ENCODE measurements around the gene GRID2.

The GRID2 gene

DNA sequence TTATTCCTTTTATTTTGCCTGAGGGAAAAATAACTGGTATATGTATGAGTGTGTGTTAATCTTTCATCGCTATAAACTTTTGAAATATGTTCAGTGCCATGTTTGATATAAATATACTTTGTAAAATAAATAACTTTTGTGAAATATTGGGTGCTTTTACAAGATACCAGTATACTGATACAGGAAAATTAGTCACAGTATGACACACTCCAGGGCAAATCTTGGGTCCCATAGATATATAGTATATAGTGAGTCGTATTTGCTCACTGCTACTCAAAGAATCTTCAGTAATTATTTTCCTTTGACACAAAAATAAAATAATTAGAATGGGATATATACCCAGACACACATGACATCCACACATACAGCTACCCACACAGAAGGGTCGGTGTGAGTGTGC is 472.3 kb downstream of the GRID2 start:
- DNase-seq = no peak

DNA sequence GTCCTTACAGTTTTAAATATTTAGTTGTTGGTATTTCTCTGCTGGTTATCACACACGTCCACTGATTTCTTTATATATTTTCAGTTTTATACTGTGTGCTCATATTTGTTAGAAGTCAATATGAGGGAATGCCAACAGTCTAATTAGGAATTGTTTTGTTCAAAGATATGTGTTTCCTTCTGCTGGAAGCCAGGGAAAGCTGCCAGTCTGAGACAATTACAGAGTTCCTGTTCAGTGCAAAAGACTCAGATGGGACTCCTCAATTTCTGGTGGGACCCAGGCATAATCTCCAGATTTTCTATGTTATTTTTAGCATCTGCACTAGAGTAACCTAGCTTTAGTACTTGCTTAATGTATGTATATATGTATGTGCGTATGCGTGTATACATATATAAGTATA is 486.0 kb downstream of the GRID2 start:
- DNase-seq = no peak

DNA sequence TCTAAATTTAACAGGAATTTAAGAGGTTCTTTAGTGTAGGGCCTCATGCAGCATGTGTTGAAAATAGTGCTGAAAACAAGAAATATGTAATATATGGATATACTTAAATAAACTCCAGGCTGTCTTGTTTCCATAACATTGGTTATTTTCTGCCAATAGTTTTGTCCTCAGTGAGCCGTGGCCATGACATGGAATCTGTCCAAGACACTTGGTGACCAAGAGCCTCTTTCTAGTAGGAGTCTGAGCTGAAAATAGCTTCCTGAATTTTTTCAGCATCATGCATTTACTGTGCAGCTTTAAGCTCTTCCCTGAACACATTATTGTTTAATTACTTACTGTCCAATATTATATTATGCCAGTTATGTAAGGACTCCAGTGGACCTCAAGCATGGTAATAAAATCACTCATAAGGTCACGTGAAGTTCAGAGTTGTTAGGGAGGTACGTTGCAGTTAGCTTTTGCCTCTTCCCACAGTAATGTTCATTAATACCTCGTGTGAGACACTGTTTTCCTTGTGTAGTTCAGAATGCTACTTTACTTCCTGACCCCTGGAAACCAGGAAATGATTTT is 488.2 kb downstream of the GRID2 start:
- DNase-seq = no peak

DNA sequence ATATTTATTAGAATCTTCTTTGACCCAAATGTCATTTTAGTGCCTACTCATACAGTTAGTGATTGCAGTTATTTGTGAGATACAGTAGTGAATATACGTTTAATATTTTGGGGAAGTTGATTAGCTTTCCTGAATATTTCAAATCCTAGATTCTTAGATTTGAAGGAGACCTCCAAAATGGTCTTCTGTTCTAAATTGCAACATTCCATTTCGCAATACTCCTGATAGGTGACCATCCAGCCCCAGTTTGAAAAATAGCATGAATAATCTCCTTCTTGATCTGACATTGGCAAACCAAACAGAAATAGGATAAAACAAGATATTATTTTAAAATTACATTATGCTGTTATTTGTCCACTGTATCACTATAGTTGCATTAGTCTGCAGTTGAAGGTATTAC is 505.6 kb downstream of the GRID2 start:
- no peak for DNase-seq

DNA sequence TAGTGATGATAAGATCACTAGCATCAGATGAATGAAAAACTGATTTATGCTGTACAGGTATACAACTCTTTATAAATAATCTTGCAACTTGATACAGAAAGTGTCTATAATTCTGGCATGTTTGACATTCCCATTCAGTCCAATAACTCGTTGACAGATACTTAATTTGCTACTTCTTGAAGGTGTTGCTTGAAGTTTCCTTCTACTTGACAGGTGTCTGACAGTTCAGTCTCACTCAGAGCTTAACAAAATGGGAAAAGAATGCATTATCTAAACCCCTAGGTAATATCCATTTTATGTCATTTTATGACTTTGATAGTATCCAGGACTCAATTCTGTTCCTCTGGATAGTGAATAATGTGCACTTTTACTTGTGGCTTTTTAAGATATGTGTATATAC is 508.9 kb downstream of the GRID2 start:
- DNase-seq = no peak

DNA sequence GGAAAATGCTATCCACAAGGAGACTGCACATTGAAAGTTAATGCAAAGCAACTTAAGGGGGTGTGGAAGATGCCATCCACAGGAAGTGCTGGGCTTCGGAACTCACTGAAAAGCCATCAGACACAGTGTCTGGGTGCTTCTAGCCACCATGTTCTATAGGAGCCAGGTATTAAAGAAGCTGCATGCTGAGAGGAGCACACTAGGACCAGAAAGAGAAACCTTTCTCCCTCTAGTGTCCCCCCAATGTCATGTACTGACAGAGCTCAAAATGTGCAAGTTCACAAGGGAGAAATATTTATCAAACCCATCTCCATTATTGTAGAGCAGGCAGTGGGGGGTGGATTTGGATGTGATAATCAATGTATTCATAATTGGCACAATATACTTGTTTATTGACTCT is 510.9 kb downstream of the GRID2 start:
- no peak for DNase-seq

DNA sequence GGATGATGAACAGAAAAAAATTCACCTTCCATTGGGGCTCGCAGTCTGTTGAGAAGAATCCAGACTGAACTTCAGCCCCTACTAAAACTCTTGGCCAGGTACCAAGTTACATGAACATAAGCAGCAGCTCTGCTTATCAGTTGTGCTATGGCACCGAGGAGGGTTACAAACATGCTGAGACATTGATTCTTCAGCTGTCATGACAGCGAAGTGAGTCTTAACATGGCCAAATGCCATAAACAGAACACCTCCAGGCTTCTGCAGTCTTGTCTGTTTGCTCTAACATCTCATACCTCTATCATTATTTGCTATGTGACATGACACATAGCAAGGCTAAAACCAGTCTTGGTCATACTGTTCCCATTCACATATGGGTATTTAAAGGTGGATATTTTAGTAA is 521.5 kb downstream of the GRID2 start:
- no peak for DNase-seq

DNA sequence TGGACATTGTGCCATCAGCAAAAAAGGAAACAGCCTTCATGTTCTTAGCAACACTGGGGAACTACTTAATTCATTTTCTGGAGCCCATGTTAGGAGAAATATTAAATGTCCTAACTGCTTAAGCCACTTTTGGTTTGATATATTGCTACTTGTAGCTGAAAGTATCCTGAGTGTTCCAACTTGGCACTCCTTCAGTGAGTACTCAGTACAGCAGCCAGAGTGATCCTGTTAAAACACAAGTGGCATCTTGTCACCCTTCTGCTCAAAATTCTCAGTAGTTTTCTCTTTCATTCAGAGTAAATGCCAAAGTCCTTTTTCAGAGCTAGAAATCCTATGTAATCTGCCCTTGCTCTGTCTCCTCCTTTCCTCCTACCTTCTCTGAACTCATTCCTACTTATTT is 522.0 kb downstream of the GRID2 start:
- DNase-seq = no peak

DNA sequence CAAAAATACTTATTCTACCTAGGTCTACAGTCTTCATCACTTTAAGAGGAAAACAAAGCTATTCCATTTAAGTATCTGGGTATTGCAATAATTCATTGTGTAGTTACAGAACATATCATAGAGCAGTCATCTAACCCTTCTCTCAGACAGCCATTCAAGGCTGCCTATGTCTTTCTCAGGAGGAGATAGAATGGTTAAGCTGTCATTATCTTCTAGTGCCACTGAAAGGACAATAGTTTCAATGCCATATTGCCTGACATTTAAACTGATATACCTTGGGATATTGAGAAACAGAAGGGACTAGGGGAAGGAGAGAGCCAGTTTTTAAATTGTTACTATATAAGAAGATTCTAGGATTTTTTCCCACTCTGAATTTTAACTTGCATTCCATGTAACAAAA is 527.0 kb downstream of the GRID2 start:
- no peak for DNase-seq

DNA sequence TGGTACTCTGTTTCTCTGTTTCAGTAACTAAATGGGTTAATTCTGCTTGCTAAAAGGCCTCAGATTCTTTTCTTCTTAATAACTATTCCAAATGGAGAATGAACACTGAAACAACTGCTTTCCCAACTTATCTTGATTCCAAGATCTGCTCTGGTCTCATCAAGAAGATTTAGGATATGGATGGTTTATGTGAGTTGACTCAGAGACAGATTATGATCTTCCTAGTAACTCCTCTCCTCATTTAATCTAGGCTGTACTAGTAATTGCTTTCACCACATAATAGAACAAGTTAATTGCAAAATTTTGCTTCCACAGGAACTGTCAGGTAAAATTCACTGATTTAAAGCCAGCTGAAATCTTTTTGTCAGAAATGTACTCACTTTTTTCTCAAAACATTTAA is 537.1 kb downstream of the GRID2 start:
- no peak for DNase-seq

DNA sequence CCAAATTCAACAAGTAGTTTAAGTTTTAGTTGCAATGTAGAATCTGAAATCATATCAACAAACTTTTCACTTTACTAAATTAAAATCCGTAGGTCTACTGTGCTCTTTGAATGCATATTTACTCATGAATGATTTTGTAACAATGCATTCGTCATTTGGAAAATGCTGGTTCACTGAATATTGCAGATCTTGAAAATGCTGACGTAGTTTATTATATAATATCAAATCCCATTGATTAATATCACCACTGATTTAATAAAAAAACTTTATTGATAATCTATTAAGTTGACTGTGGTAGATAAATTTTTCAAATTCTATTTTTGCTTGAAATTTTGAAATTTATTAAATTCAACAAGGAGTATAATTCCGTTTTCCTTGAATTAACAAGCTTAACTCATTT is 540.0 kb downstream of the GRID2 start:
- no peak for DNase-seq

DNA sequence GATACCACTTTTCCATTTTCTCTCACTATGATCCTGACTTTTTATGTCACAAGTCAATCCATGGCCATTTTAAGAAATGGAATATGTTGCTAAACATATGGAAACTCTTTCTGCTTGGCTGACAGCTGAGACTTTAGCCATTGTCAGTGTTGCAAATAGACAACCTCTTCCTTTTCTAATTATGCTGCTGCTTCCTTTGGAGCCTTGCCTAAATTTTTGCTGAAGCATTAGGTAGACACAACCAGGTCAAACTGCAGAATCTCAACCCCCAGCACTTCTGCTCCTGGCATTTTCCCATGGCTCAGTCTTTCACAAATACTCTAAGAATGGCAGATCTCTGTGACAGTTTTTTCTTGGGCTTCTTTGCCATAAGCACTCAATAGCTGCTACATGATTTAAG is 543.3 kb downstream of the GRID2 start:
- DNase-seq = no peak

DNA sequence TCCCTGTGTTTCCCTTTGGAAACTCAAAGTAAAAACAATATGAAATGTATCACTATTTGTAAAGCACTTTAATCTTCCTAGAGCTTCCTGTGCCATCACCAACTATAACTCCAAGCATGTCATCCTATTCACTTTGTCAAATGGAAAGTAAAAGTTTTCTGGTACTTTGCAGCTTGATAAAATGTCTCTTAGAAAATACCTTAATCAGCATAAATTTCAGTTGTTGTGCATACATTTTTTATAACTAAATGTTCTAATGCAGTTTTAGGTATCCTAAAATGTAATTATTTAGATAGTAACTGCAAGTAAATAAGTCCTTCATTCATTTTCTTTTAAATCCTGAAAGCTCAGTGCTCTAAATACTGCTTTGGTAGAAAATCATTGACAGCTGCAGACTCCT is 558.7 kb downstream of the GRID2 start:
- DNase-seq = no peak

DNA sequence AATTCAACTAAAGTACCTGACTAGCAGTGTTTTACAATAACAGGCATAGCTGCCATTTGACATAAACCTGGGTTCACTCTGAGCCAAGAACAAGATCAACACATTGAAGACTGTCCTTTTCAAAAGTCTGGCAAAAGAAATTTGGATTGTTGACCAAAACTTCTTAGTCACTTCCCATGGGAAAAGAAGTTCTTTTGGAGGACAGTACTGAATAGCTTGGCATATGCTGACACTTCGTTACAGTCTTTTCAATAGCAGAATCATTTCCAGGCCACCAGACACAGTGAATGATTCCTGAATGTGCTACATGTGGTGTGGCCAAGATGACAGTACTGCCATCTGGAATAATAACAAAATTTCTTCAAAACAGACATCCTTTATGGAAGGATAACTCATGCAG is 560.3 kb downstream of the GRID2 start:
- no peak for DNase-seq

DNA sequence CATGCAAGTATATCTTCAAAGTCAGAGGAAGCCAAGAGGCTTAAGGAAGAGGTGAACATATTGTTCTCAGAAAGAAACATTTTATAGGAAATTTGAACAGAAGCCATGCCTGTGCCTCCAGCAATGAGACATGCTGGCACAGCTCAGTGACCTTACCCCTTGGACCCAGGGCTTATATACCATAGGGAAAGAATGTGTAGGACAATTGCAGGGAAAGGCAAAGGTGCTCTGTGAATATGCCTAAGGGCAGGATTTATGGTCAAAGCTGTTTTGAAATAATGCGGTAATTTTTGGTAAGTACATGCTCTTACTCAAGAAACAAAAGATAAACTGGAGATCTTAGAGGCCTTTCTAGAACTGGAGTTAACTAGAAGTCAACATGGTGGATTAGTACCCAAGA is 568.8 kb downstream of the GRID2 start:
- DNase-seq = no peak

DNA sequence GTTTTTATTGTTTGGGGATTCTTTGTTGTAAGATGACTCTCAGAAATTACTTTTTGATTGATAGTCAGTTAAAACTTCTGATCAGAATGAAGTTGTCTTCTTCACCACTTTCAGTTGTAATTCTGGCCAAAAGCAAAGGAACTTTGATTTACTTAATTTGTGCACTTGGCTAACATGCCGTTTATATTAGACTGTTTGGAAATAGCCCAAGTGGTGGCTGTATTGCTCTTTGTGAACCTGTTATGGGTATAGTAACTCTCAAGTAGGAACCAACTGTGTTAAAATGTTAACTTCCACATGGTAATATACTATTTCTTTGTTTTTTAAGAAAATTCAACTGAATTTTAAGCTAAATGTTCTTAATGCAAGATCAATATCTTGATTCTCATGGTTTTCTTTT is 581.9 kb downstream of the GRID2 start:
- no peak for DNase-seq

DNA sequence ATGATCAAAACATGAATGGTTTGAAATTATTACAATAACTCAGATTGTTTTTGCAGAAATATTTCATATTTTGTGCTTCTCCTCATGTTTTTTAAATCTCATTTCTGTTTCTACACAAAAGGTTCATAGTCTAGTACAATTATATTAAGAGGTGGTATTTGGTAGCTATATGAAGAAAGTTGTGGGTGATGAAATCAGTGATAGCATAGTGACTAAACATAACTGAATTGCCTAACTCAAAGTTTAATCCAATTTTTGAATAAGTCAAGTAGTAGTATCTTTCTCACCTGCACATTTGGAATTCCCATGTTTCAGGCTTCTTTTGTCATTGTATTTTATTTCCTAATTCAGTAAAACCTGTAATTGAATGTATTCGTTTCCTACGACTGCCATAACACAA is 648.7 kb downstream of the GRID2 start:
- DNase-seq = no peak

DNA sequence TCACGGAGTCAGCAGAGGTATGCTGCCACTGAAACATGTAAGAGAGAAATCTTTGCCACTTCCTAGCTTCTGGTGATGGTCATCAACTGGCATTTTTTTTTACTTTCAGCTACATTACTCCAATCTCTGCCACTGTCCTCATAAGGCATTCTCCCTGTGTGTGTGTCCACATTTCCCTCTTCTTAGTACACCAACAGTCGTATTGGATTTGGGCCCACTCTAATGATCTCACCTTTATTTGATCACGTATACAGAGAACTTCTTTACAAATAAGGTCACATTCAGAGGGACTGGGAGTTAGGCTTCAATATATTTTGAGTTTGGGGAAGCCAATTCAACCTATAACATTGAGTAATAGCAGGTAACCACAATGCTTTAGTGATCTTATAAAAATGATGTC is 649.1 kb downstream of the GRID2 start:
- no peak for DNase-seq

DNA sequence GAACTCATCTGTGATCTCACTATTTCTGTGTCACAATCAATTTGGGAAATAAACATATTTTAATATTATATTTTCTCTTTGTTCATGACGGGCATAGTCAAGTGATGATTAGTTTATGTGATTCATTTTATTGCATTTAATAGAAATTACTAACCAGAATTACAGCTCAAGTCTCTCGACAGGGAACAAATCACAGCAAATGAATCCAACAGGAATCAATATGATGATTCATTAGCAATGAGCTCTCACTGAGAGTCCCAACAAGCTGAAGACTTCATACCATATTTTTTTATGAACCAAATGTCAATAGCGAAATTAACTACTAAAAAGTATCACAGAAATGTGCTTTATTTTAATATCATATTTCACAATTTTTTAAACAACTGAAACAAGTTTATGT is 649.7 kb downstream of the GRID2 start:
- DNase-seq = no peak

DNA sequence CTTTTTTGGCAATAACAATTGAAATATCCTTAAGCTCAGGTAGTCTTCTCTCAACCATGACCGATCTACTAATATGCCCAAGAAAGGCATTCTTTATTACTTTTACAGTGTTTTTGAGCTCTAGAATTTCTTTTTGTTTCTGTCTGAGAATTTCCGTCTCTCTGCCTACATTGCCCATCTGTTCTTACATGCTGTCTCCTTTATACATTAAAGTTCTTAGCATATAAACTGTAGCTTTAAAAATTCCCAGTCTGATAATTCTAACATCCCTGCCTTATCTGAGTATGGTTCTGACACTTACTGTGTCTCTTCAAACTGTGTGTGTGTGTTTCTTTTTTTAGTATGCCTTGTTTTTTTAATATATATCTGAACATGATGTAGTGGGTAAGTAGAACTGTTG is 658.1 kb downstream of the GRID2 start:
- no peak for DNase-seq

DNA sequence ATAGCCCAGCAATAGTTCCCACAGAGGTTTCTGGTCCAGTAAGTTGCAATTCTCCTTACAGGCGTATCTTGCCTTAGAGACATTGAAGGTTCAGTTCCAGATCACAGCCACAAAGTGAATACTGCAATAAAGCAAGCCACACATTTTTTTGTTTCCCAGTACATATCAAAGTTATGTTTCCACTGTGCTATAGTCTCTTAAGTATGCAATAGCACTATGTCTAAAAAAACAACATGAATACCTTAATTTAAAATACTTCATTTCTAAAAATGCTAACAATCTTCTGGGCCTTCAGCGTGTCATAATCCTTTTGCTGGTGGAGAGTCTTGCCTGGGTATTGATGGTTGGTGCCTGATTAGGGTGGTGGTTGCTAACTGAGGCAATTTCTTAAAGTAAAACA is 659.1 kb downstream of the GRID2 start:
- DNase-seq = no peak

DNA sequence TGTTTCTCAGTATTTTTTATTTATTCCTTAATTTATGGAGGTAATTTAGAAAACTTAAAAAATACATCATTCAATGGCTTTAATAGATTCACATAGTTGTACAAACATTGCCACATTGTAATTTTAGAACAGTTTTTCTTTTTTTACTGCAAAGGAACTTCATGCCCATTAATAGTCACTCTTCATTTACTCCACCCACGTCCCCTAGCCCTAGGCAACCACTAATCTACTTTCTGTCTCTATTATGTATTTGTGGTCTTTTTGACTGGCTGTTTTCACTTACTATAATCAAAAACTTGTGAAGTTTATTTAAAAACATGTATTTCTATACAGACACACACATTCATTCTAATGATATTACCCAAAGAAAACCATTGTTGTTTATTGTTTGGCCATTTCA is 664.8 kb downstream of the GRID2 start:
- no peak for DNase-seq

DNA sequence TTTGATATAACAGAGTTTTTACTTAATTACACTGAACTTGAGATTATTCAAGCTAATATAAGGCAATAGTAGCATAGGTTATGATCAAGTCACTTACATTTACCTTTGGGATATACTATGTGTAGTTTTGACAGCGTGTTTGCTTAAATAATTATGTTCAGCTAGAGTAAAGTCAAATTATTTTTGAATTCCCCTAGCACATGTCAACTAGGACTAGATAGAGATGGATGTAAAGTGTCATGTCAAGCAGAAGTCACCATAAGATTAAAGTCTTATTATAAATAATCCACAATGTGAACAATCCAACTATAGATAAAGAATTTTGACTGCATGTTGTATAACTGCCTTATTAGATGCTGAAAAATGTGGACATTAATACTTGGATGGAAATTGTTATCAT is 665.2 kb downstream of the GRID2 start:
- DNase-seq = no peak

DNA sequence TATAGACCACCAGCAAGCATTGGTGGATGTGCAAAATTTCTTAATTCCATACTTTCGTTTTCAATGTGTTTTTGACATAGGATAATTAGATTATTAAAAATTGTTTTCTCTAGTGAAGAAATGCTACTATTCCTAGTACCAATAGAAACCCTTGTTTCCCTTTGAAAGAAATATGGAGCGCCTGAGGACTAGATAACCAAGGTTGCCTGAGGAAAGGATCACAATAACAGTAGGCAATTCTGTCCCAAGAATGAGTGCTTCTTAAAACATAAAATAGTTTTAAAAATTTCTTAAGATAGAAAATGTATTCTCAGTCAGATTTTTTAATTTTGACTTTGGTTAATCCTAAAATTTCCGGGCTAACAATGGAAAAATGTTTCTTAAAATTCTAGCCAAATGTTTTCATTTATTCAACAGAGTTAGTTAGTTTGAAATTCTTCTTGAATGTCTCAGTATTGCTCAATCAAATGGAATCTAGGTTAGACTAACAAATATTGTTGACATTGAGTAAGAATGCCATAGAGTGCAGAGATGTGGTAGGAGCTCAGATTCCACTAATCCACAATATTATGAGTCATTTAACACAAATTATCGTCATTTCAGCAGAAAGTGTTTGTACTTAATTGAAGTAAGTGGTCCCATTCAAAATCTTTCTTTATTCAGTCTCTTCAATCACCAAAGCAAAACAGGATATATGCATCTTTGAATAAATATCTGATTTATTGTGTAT is 666.0 kb downstream of the GRID2 start:
- no peak for DNase-seq

DNA sequence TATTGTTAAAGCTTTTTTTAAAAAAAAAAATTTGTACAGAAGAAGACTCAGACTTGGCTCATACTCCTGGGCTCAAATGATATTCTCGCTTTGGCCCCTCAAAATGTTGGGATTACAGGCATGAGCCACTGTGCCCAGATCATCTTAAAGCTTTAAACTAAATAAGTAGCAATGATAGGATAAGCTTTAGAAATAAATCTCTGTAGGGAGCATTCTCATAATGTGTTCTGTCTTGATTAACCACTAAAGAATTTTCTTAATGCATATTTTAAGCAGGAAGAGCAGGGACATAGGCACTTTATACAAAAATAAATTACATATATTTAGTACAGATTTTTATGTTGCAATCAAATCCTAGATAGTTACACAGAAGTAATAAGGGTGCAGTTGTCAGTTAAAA is 667.2 kb downstream of the GRID2 start:
- DNase-seq = no peak
